Putamen (tissue), 1 donor: ENCODE measurements around the gene CDK15.
"Not testable (repeated sequence)": the region's sequence is repeated elsewhere in the genome, so short reads cannot be mapped to it uniquely, and the experiment has no call there.

Source experiments
- DNase-seq: peaks from one replicate; pipeline ENCODE4 v3.0.0-alpha.2; 2016; ENCODE audit warnings: low spot score

The CDK15 gene

GRCh38 chr2:201830666-201831065 is 24.3 kb downstream of the CDK15 start:
- no peak for DNase-seq

DNA sequence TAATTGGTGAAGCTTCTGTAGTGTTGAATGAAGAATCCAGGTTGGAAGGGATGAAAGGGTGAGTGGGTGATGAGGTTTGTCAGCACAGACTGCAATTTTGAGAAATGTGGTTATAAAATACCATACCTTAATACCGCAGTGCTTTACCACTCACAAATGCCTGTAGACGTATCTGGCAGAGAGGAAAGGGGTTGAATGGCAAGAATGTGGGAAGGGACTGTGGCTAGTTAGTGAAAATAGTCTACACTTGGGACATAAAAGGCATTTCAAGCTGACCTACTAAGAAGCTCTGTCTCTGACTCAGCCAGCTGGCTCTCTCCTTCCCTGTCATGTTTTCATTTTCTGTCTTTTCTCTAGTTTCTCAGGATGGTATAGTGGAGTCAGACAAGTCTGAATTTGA is 25.1 kb downstream of the CDK15 start:
- no peak for DNase-seq

- no peak for DNase-seq
These were observed 27.4 kb downstream of the CDK15 start for GRCh38 chr2:201833781-201834180.

GRCh38 chr2:201835066-201835465 is 28.7 kb downstream of the CDK15 start:
- no peak for DNase-seq

GRCh38 chr2:201837391-201837790 is 31.1 kb downstream of the CDK15 start:
- no peak for DNase-seq

- DNase-seq, result no peak
These were observed 31.6 kb downstream of the CDK15 start for GRCh38 chr2:201837824-201838431.

- DNase-seq, result no peak
These were observed 33.4 kb downstream of the CDK15 start for GRCh38 chr2:201839727-201840126.

- DNase-seq, result no peak
These were observed 34.4 kb downstream of the CDK15 start for GRCh38 chr2:201840726-201841125.

DNA sequence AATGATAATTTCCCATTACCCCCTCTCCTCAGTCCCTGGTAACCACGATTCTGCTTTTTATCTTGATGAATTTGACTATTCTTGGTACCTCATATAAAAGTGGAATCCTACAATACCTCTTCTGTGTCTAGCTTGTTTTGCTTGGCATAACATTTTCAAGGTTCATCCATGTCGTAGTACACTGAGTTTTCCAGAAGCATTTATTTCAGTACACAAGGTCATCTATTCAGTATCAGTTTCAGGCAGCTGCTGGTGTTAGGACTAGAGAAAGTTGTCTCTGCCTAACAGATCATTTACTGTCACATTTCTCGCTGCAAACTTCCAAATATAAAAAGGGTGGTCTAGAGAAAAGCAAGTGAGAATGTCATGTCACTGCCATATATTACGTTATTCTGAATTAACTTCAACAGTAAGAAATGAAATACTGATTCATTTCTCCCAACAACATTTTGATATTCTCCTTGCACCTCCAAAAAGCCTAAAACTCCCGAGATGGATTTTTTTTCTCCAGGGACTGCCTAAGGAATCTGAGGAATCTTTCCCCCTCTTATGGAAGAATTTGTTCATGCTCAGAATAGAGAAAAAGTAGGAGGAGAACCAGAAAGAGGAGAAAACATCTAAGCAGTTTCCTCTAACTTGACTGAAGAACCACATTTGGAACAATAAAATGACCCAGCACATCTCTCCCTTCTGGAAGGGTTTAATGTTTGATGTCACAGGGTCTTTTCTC is 36.0 kb downstream of the CDK15 start:
- DNase-seq, result no peak

- not testable (repeated sequence) for DNase-seq
These were observed 38.6 kb downstream of the CDK15 start for GRCh38 chr2:201844922-201845321.

- no peak for DNase-seq
These were observed 41.1 kb downstream of the CDK15 start for GRCh38 chr2:201847481-201847880.

DNA sequence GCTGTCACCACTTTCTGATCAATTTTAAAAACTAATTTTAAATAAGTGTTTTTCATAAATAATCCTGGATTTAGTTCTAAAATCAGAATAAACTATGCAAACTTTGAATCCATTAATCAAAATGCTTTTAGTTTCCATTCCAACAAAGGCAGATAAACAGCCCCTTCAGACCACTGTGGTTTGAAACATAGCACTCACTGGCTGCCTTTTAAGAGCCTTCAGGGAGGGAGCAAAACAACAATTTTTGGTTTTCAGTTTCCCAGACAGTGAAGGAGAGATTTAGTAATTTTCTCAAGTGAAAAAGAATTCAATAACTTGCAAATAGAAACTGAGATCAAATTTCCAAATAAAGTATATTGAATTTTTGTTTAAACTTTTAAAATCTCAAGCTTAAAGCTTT is 46.1 kb downstream of the CDK15 start:
- DNase-seq, result no peak

- no peak for DNase-seq
These were observed 46.6 kb downstream of the CDK15 start for GRCh38 chr2:201852878-201853415.

DNA sequence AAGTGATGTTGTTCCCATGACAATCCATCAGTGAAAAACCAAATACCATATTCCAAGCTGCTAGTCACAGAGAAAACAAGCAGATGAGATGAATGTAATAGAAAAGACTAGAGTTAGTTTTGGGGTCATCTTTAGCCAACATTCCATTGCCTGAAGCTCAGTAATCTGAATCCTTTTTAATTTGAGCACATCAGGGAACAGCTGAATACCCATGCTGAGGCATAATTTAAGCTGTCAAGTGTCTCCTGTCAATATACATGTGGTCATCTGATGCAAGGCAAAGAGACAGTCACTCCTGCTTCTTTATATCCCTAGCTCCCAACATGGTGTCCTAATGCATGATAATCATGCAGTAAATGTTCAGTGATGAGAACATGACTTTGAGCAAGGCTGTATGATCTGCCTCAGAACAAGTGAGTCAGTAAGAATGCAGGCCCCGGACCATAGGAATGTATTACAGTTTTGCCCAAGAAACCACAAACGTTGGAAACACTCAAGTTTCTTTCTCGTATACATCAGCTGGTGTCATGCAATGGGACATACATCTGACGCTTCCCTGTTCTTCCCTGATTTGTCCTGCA is 48.0 kb downstream of the CDK15 start:
- DNase-seq, result no peak

DNA sequence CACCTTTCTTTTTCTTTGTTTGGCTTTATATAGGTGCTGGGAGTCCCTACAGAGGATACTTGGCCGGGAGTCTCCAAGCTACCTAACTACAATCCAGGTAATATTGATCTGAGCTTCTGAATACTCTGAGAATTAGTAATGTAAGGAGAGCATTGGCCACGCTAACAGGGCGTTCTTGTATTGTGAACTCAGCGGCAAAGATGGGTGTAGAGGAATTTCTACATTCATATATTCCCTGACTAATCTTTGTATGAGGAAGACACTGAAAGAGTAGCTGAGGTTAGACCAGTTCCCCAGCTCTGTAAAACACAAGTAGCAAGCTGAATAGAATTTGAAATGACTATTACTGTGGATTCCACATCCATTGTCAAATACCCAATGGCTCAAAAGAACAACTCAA is 48.5 kb downstream of the CDK15 start:
- DNase-seq, result no peak

GRCh38 chr2:201855356-201855755 is 49.0 kb downstream of the CDK15 start:
- no peak for DNase-seq

GRCh38 chr2:201857326-201857725 is 51.0 kb downstream of the CDK15 start:
- DNase-seq, result no peak

DNA sequence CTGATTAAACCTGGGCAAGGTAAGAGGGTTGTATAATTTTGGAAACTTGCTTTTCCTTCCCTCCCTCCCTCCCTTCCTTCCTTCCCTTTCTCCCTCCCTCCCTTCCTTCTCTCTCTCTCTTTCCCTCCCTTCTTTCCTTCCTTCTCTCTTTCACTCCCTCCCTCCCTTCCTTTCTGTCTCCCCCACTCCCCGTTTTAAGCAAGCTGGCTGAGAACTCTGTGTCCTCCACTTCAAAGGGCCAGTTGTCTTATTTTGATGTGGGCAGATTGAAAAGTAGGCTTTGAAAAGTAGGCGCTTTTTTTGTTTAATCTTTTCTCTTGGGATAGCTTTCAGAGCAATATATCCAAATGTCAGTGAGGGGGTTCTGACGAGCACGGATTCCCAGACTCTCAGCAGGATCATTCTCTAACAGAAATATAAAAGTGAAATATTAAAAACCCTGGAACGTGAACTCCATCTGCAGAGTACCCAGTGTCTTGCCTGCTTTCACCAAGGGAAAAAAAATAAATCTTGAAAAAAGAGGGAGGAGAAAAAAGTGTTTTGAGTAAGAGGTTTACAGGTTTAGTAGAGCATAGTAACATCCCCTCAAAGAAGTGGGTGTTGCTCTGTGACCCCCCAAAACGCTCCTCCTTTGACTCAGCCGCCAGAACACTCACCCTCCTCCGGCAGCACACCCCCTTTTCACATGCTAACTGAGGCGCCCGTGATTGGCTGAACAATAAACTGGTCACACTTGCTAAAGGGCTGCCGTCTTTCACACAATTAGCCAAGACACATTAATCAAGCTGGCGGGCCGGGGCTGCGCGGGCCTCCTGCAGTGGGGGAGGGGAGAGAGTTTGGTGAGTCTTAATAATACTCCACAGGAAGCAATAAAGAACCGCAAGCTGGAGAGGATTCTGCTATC is 52.2 kb downstream of the CDK15 start:
- no peak for DNase-seq

- no peak for DNase-seq
These were observed 53.6 kb downstream of the CDK15 start for GRCh38 chr2:201859949-201860348.

DNA sequence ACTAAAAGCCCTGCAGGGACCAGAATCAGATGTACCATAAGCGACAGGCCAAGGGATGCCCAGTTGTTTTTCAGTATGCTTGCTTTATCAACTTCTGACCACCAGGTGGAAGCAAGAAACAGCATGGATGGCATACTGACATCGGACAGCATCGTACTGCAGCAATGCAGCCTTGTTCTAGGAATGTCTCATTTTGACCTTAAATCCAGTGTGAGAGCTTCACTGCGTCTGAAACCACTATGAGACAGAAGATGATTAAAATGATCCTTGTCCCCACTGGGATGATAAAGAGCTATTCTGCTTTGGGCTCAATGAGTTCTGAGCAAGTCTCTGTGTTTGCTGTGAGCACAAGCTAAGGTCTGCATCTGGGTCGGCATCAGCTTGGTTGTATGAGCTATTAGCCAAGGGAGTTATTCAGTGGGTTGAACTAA is 54.3 kb downstream of the CDK15 start:
- DNase-seq, result peak; percentile 70

DNA sequence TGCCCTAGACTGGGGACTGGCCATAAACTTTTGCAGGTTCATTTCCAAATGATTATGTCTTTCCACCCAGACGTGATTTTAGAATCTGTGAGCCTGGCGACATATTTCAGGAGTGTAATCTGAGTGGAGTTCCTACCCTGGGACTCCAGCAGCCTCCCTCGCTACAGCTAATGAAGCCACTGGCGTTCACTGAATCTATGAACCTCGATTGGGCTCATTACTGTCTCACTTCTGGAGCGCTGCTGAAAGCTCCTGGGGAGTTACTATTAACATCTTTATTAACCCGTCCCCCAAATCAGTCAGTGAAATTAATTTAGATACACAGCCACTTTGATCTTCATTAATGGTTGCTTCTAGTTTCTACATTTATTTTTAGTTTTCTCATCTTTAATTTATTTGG is 56.5 kb downstream of the CDK15 start:
- no peak for DNase-seq
